HepG2 (cell line): Measurements from ENCODE around the gene PCGF3. TPM values are rescaled to one million over a fixed set of nuclear protein-coding genes. Genes with fewer than 3 reads are reported as not detected.
A peak's percentile ranks its signal among the peaks of the same experiment; 100 is the strongest.

Experiments used
- ATRX ChIP-seq: sonication (generic); formaldehyde crosslinking; IDR thresholded peaks from 2 replicates; pipeline ENCODE4 v1.4.0; 2020; ENCODE audit warnings: missing genetic modification reagents, borderline replicate concordance
- CBFB ChIP-seq: sonication (generic); formaldehyde crosslinking; IDR thresholded peaks from 2 replicates; pipeline ENCODE4 v1.4.0; 2020; ENCODE audit warnings: missing genetic modification reagents
- CBX2 ChIP-seq, 2 experiments: fragments of 200-600 bp in 1 of 2; sonication (generic); formaldehyde crosslinking in 1 of 2; IDR thresholded peaks; 2 replicates each; pipeline versions ENCODE4 v1.7.0 to v1.8.1; 2018 to 2022; ENCODE audit warnings: low read depth in 2 of 2, low read length in 1 of 2, mild to moderate bottlenecking in 1 of 2, missing genetic modification reagents in 1 of 2
- CBX5 ChIP-seq: sonication (generic); formaldehyde crosslinking; IDR thresholded peaks from 2 replicates; pipeline ENCODE4 v1.4.0; 2020; ENCODE audit warnings: missing genetic modification reagents, borderline replicate concordance
- CENPT ChIP-seq: sonication (generic); formaldehyde crosslinking; IDR thresholded peaks from 2 replicates; pipeline ENCODE4 v1.8.0; 2022; ENCODE audit warnings: low read depth, mild to moderate bottlenecking, moderate library complexity, missing genetic modification reagents
- CREBL2 ChIP-seq: sonication (generic); formaldehyde crosslinking; IDR thresholded peaks from 2 replicates; pipeline ENCODE4 v1.8.1; 2023; ENCODE audit warnings: missing genetic modification reagents, mild to moderate bottlenecking, borderline replicate concordance
- DMAP1 ChIP-seq: IDR thresholded peaks from 2 replicates; pipeline ENCODE4 v1.6.1; 2016
- HINFP ChIP-seq: sonication (generic); formaldehyde crosslinking; IDR thresholded peaks from 2 replicates; pipeline ENCODE4 v1.4.0; 2020; ENCODE audit warnings: low read depth, mild to moderate bottlenecking, missing genetic modification reagents
- HNRNPK ChIP-seq: fragments of 200-400 bp; formaldehyde crosslinking; IDR thresholded peaks from 2 replicates; pipeline ENCODE4 v1.6.1; 2018; ENCODE audit warnings: low read length, low read depth, moderate library complexity, mild to moderate bottlenecking; ENCODE audit not compliant: poor library complexity, severe bottlenecking
- KDM5B ChIP-seq: sonication (generic); formaldehyde crosslinking; IDR thresholded peaks from 2 replicates; pipeline ENCODE4 v1.4.0; 2020; ENCODE audit warnings: missing genetic modification reagents, mild to moderate bottlenecking, borderline replicate concordance
- KMT2B ChIP-seq: IDR thresholded peaks from 2 replicates; pipeline ENCODE4 v1.6.1; 2016; ENCODE audit warnings: missing genetic modification reagents, missing compliant biosample characterization
- NFATC3 ChIP-seq: sonication (generic); formaldehyde crosslinking; IDR thresholded peaks from 2 replicates; pipeline ENCODE4 v1.5.1; 2020; ENCODE audit warnings: mild to moderate bottlenecking, missing genetic modification reagents
- PCBP2 ChIP-seq: fragments of 200-400 bp; formaldehyde crosslinking; optimal IDR thresholded peaks from 2 replicates; pipeline ENCODE3; 2018; ENCODE audit warnings: low read length, low read depth; ENCODE audit not compliant: poor library complexity, severe bottlenecking
- RCOR2 ChIP-seq: IDR thresholded peaks from 2 replicates; pipeline ENCODE4 v1.6.1; 2016; ENCODE audit warnings: missing biosample characterization, missing genetic modification reagents
- SMAD9 ChIP-seq: sonication (generic); formaldehyde crosslinking; IDR thresholded peaks from 2 replicates; pipeline ENCODE4 v1.5.1; 2020; ENCODE audit warnings: mild to moderate bottlenecking, missing genetic modification reagents
- SYNCRIP ChIP-seq: fragments of 200-400 bp; formaldehyde crosslinking; IDR thresholded peaks from 2 replicates; pipeline ENCODE4 v1.6.1; 2018; ENCODE audit warnings: mild to moderate bottlenecking, low read depth, low read length; ENCODE audit not compliant: insufficient read depth
- U2AF2 ChIP-seq: fragments of 200-400 bp; formaldehyde crosslinking; IDR thresholded peaks from 2 replicates; pipeline ENCODE4 v1.6.1; 2017; ENCODE audit warnings: low read depth, mild to moderate bottlenecking, low read length
- ZBTB8A ChIP-seq: sonication (generic); formaldehyde crosslinking; IDR thresholded peaks from 2 replicates; pipeline ENCODE4 v1.4.0; 2020; ENCODE audit warnings: mild to moderate bottlenecking, low read depth, missing genetic modification reagents, borderline replicate concordance
- ZFP36 ChIP-seq: fragments of 150-350 bp; IDR thresholded peaks from 2 replicates; pipeline ENCODE4 v1.6.1; 2018; ENCODE audit warnings: borderline replicate concordance, low read length, low read depth; ENCODE audit not compliant: partially characterized antibody
- ZFP37 ChIP-seq: sonication (generic); formaldehyde crosslinking; IDR thresholded peaks from 2 replicates; pipeline ENCODE4 v1.4.0; 2020; ENCODE audit warnings: missing genetic modification reagents, borderline replicate concordance
- ZFP62 ChIP-seq: sonication (generic); formaldehyde crosslinking; IDR thresholded peaks from 2 replicates; pipeline ENCODE4 v1.4.0; 2020; ENCODE audit warnings: missing genetic modification reagents
- ZNF264 ChIP-seq: sonication (generic); formaldehyde crosslinking; IDR thresholded peaks from 2 replicates; pipeline ENCODE4 v1.4.0; 2020; ENCODE audit warnings: missing genetic modification reagents
- ZNF326 ChIP-seq: sonication (generic); formaldehyde crosslinking; IDR thresholded peaks from 2 replicates; pipeline ENCODE4 v1.4.0; 2020; ENCODE audit warnings: missing genetic modification reagents, borderline replicate concordance
- ZNF382 ChIP-seq: sonication (generic); formaldehyde crosslinking; IDR thresholded peaks from 2 replicates; pipeline ENCODE4 v1.5.0; 2020; ENCODE audit warnings: missing genetic modification reagents, mild to moderate bottlenecking, borderline replicate concordance
- ZNF558 ChIP-seq: sonication (generic); formaldehyde crosslinking; IDR thresholded peaks from 2 replicates; pipeline ENCODE4 v1.9.0; 2022; ENCODE audit warnings: mild to moderate bottlenecking, missing genetic modification reagents, borderline replicate concordance
- ZNF691 ChIP-seq: sonication (generic); formaldehyde crosslinking; IDR thresholded peaks from 2 replicates; pipeline ENCODE4 v1.4.0; 2020; ENCODE audit warnings: missing genetic modification reagents, low read depth, mild to moderate bottlenecking, borderline replicate concordance
- ZNF7 ChIP-seq: IDR thresholded peaks from 2 replicates; pipeline ENCODE4 v1.6.1; 2016; ENCODE audit warnings: missing biosample characterization, missing genetic modification reagents
- polyA plus RNA-seq, 8 experiments: library from polyadenylated mRNA; depleted of rRNA in 3 of 8; stranded (reverse) in 7 of 8; unstranded in 1 of 8; fragments of >200 nt; fragmentation: Illumina TruSeq in 4 of 8; extraction: Trizol in 4 of 8; gene quantifications; 2 replicates each; pipeline versions ENCODE4 v1.2.1 to v1.2.3, GENCODE V29; 2011 to 2016; ENCODE audit warnings: low read depth in 4 of 8, missing spikeins in 1 of 8, mixed read lengths in 1 of 8; ENCODE audit not compliant: insufficient read depth in 1 of 8
- total RNA-seq, 5 experiments: library from RNA; depleted of rRNA; stranded (reverse); fragments of >200 nt; fragmentation: Illumina TruSeq; extraction: Trizol; gene quantifications; 2 replicates each; pipeline ENCODE4 v1.2.3, GENCODE V29; 2016; ENCODE audit warnings: low read depth in 1 of 5

The PCGF3 gene
- total and polyA plus RNA-seq, 2 of the 13 experiments (the other 11 are each of a cell fraction or from before 2014, with no cell fraction given) = 28.6 to 66.2 TPM

- TF ChIP-seq ZBTB8A = no peak
- no peak for TF ChIP-seq ZFP62 (CRISPR knock-in tag)
- no peak for TF ChIP-seq ZNF264 (CRISPR knock-in tag)
- peak; percentile 38; the same call in 1 of the 2 replicates for TF ChIP-seq KDM5B (CRISPR knock-in tag)
- TF ChIP-seq CBX2 (IDR thresholded peaks at IDR 0.05; ENCODE audit: low read depth, low read length) = no peak
- TF ChIP-seq CBX2 (CRISPR knock-in tag; IDR thresholded peaks at IDR 0.05; ENCODE audit: low read depth) = no peak
- TF ChIP-seq CREBL2 (CRISPR knock-in tag) = no peak
- no peak for TF ChIP-seq RCOR2 (CRISPR knock-in tag)
- no peak for TF ChIP-seq ATRX
- no peak for TF ChIP-seq ZFP36
- no peak for TF ChIP-seq ZFP37 (CRISPR knock-in tag)
- TF ChIP-seq PCBP2 = no peak
- no peak for TF ChIP-seq ZNF382
- TF ChIP-seq CENPT (CRISPR knock-in tag) = 0 out of 2 replicates have a peak, but pooled peaks have one; percentile 35
- TF ChIP-seq CBFB (CRISPR knock-in tag) = 0 out of 2 replicates have a peak, but pooled peaks have one; percentile 32
- TF ChIP-seq ZNF558 = no peak
- no peak for TF ChIP-seq SYNCRIP
- TF ChIP-seq ZNF326 (CRISPR knock-in tag) = 0 out of 2 replicates have a peak, but pooled peaks have one; percentile 26
- no peak for TF ChIP-seq U2AF2
- TF ChIP-seq CBX5 (CRISPR knock-in tag) = peak; percentile 65; the same call in 1 of the 2 replicates
- no peak for TF ChIP-seq DMAP1
- TF ChIP-seq SMAD9 (CRISPR knock-in tag) = no peak
- no peak for TF ChIP-seq KMT2B (CRISPR knock-in tag)
- no peak for TF ChIP-seq NFATC3 (CRISPR knock-in tag)
- TF ChIP-seq ZNF7 (CRISPR knock-in tag) = no peak
- TF ChIP-seq ZNF691 (CRISPR knock-in tag) = no peak
- no peak for TF ChIP-seq HINFP (CRISPR knock-in tag)
- TF ChIP-seq HNRNPK = no peak
Measured at GRCh38 chr4:683982-684622, 21.5 kb upstream of the PCGF3 start (continued).
